Hepatocyte (in vitro differentiated cells): Measurements from ENCODE around the gene ABCB8. TPM values are rescaled to one million over a fixed set of nuclear protein-coding genes. Genes with fewer than 3 reads are reported as not detected.

Experiments used
- DNase-seq: peaks from one replicate; pipeline ENCODE4 v3.0.0-alpha.2; 2016; ENCODE audit warnings: low spot score
- H2AFZ ChIP-seq: fragments of 200-600 bp; sonication (generic); 2 replicates; pipeline ENCODE4 v1.6.0; 2016; ENCODE audit warnings: antibody characterized with exemption, mild to moderate bottlenecking
- H3K27ac ChIP-seq: fragments of 200-600 bp; sonication (generic); 2 replicates; pipeline ENCODE4 v1.5.1; 2016; ENCODE audit warnings: mild to moderate bottlenecking
- H3K27me3 ChIP-seq: fragments of 200-600 bp; sonication (generic); 2 replicates; pipeline ENCODE4 v1.6.1; 2016
- H3K36me3 ChIP-seq: fragments of 200-600 bp; sonication (generic); replicated peaks from 2 replicates; pipeline ENCODE4 v1.5.1; 2016; ENCODE audit warnings: low read depth; ENCODE audit not compliant: insufficient read depth
- H3K4me1 ChIP-seq: fragments of 200-600 bp; sonication (generic); 2 replicates; pipeline ENCODE4 v1.5.1; 2016; ENCODE audit warnings: mild to moderate bottlenecking, moderate library complexity; ENCODE audit not compliant: insufficient read depth
- H3K4me2 ChIP-seq: fragments of 200-600 bp; sonication (generic); 2 replicates; pipeline ENCODE4 v1.6.0; 2016
- H3K4me3 ChIP-seq: fragments of 200-600 bp; sonication (generic); 2 replicates; pipeline ENCODE4 v1.5.1; 2016; ENCODE audit warnings: mild to moderate bottlenecking
- H3K79me2 ChIP-seq: fragments of 200-600 bp; sonication (generic); 2 replicates; pipeline ENCODE4 v1.6.0; 2017; ENCODE audit warnings: mild to moderate bottlenecking
- H3K9me2 ChIP-seq: fragments of 200-600 bp; sonication (generic); replicated peaks from 2 replicates; pipeline ENCODE4 v1.6.0; 2017; ENCODE audit warnings: mild to moderate bottlenecking; ENCODE audit not compliant: insufficient read depth
- H3K9me3 ChIP-seq: fragments of 200-600 bp; sonication (generic); 2 replicates; pipeline ENCODE4 v1.5.1; 2016; ENCODE audit warnings: low read depth, mild to moderate bottlenecking
- H4K20me1 ChIP-seq: fragments of 200-600 bp; sonication (generic); 2 replicates; pipeline ENCODE4 v1.6.0; 2016; ENCODE audit warnings: mild to moderate bottlenecking; ENCODE audit not compliant: insufficient read depth, poor library complexity, severe bottlenecking
- EZH2 ChIP-seq: fragments of 200-600 bp; sonication (generic); IDR thresholded peaks from 2 replicates; pipeline ENCODE4 v1.6.1; 2016; ENCODE audit warnings: antibody characterized with exemption, mild to moderate bottlenecking, borderline replicate concordance
- EZH2phosphoT487 ChIP-seq: fragments of 200-600 bp; sonication (generic); IDR thresholded peaks from one replicate; pipeline ENCODE4 v1.6.1; 2018; ENCODE audit warnings: antibody characterized with exemption, mild to moderate bottlenecking, low read depth, moderate library complexity; ENCODE audit not compliant: unreplicated experiment, severe bottlenecking
- WGBS: methylation state at CpG from one replicate; pipeline ENCODE4 v1.1.6; 2016; ENCODE audit warnings: low lambda C conversion rate; ENCODE audit errors: missing lambda C conversion rate; 5-methylcytosine and 5-hydroxymethylcytosine counted together
- polyA plus RNA-seq: library from polyadenylated mRNA; unstranded; fragments of >200 nt; fragmentation: Nextera tagmentation; extraction: Ambion mirVana; gene quantifications from 2 replicates; pipeline ENCODE4 v1.2.1, GENCODE V29; 2016
- total RNA-seq: library from RNA; depleted of rRNA; stranded (reverse); fragments of >200 nt; gene quantifications from 2 replicates; pipeline ENCODE4 v1.2.3, GENCODE V29; 2014
- TF ChIP-seq, protein P1 (sequence below): fragments of 200-600 bp; sonication (generic); IDR thresholded peaks from 2 replicates; pipeline ENCODE4 v1.5.1; 2016; ENCODE audit warnings: antibody characterized with exemption, mild to moderate bottlenecking; ENCODE audit not compliant: poor library complexity

ABCB8 gene
- total and polyA plus RNA-seq, 2 experiments from 2014 or later: 24.4 to 32.6 TPM

DNA sequence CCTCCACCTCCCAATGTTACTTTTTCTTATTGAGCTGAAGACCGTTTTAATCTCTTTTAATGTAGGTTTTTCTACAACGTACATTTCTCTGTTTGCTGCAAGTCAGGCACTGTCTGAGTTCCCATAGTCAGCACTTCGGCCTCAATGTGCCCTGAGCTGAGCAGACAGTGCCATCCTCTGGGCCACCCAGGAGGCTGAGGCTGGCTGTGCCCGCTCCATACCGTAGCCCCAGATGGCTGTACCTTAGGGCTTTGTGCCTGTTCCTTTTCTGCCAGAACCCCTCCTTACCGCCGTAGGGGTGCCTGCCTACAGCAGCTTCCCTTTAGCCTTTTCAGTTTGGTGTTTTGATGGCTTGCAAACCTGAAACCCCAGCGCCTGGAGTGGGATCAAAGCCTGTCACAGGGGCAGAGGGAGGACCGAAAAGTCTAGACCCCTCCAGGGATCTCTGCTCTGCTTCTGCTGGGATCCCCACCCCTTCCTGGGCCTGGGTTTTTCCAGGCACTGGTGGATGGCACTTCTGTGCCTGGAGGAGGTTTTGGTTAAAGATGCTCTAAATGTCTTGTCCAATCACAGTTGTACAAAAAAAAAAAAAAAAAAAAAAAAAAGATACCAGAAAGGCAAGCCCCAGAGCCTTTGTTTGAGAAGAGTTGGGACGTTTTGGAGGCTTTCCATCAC, 67.0 kb downstream of the ABCB8 start:
- Histone ChIP-seq H3K4me3 (no peak overlapping the region), H3K79me2 (peaks cover 96% of the 10 kb centered on the region), H4K20me1 (peaks cover 83% of the 10 kb centered on the region), H3K27me3 (no peaks in the 10 kb centered on the region), H3K36me3 (no peaks in the 10 kb centered on the region), H3K9me3 (no peaks in the 10 kb centered on the region), H3K4me1 (peaks cover 2% of the 10 kb centered on the region), H3K4me2 (no peak overlapping the region), H2AFZ (no peak overlapping the region), H3K9me2 (no peaks in the 10 kb centered on the region), H3K27ac (no peak overlapping the region)
- WGBS: 85% methylated on average over 10 of the region's 10 CpGs
- DNase-seq: no peak
- TF ChIP-seq, protein P1, sequence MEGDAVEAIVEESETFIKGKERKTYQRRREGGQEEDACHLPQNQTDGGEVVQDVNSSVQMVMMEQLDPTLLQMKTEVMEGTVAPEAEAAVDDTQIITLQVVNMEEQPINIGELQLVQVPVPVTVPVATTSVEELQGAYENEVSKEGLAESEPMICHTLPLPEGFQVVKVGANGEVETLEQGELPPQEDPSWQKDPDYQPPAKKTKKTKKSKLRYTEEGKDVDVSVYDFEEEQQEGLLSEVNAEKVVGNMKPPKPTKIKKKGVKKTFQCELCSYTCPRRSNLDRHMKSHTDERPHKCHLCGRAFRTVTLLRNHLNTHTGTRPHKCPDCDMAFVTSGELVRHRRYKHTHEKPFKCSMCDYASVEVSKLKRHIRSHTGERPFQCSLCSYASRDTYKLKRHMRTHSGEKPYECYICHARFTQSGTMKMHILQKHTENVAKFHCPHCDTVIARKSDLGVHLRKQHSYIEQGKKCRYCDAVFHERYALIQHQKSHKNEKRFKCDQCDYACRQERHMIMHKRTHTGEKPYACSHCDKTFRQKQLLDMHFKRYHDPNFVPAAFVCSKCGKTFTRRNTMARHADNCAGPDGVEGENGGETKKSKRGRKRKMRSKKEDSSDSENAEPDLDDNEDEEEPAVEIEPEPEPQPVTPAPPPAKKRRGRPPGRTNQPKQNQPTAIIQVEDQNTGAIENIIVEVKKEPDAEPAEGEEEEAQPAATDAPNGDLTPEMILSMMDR: no peak
- TF ChIP-seq EZH2 (no peak), EZH2phosphoT487 (no peak)

DNA sequence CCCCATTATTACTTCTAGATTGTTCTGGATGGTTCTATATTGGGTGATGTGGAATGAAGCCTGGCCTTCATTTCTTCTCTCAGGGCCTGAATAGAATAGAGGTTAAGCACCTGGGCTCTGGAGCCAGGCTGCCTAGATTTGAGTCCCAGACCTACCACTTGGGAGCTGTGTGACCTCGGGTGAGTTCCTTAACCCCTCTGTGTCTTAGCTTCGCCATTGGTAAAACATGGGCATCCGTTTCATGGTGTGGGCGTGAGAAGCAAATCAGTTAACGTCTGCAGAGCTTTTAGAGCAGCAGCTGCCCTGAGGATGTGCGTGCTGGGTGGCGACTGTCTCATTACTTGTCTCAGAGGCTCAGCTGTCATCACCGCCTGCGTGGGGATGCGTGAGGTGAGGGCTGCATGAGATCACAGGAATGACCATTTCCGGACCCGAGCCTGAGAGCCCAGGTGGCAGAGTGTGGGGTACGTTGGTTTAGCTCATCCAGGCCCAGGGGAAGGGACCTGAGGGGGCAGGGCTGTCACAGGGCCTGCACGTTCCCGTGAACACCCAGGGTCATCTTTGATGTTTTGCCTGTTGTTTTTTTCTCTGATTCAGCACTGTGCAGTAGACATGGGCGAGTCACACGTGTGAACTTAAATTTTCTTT, 67.7 kb downstream of the ABCB8 start:
- peaks cover 84% of the 10 kb centered on the region for H4K20me1 ChIP-seq
- peaks cover 96% of the 10 kb centered on the region for H3K79me2 ChIP-seq
- H3K4me1 ChIP-seq: no peaks in the 10 kb centered on the region
- H3K9me3 ChIP-seq: no peaks in the 10 kb centered on the region
- no peaks in the 10 kb centered on the region for H3K9me2 ChIP-seq
- 90% methylated on average over 17 of the region's 17 CpGs for WGBS
- no peak overlapping the region for H3K27ac ChIP-seq
- no peak overlapping the region for H3K4me3 ChIP-seq
- H3K4me2 ChIP-seq: no peak overlapping the region
- no peak overlapping the region for H2AFZ ChIP-seq
- H3K27me3 ChIP-seq: no peaks in the 10 kb centered on the region
- no peaks in the 10 kb centered on the region for H3K36me3 ChIP-seq
- DNase-seq: no peak
- TF ChIP-seq, protein P1: no peak
- no peak for TF ChIP-seq EZH2
- no peak for TF ChIP-seq EZH2phosphoT487

Other genes with a start within 250 kb of the ABCB8 start
- 200 and 263 TPM in 2 replicates for gene TMEM176B, start 228.1 kb upstream of the ABCB8 start, total RNA-seq
- gene TMEM176B, start 228.1 kb upstream of the ABCB8 start, polyA plus RNA-seq: 175 and 204 TPM in 2 replicates
- 202 and 224 TPM in 2 replicates for gene TMEM176A, start 227.7 kb upstream of the ABCB8 start, total RNA-seq
- 242 and 343 TPM in 2 replicates for gene TMEM176A, start 227.7 kb upstream of the ABCB8 start, polyA plus RNA-seq
- 4.7 and 9.1 TPM in 2 replicates for gene AOC1, start 175.9 kb upstream of the ABCB8 start, total RNA-seq
- 5.9 and 6.6 TPM in 2 replicates for gene AOC1, start 175.9 kb upstream of the ABCB8 start, polyA plus RNA-seq
- 8.4 and 9.4 TPM in 2 replicates for gene KCNH2, start 50.1 kb upstream of the ABCB8 start, total RNA-seq
- 9.1 and 11.3 TPM in 2 replicates for gene KCNH2, start 50.1 kb upstream of the ABCB8 start, polyA plus RNA-seq
- 8.1 and 9.8 TPM in 2 replicates for gene NOS3, start 37.4 kb upstream of the ABCB8 start, total RNA-seq
- 15.3 and 17.4 TPM in 2 replicates for gene NOS3, start 37.4 kb upstream of the ABCB8 start, polyA plus RNA-seq
- gene ATG9B, start 4.0 kb upstream of the ABCB8 start, total RNA-seq: 0.64 and 0.80 TPM in 2 replicates
- gene ATG9B, start 4.0 kb upstream of the ABCB8 start, polyA plus RNA-seq: 2.4 and 13.2 TPM in 2 replicates
- 2.9 and 4.5 TPM in 2 replicates for gene ASIC3, start 20.1 kb downstream of the ABCB8 start, total RNA-seq
- gene ASIC3, start 20.1 kb downstream of the ABCB8 start, polyA plus RNA-seq: 2.1 and 7.0 TPM in 2 replicates
- 15.2 and 17.4 TPM in 2 replicates for gene CDK5, start 29.4 kb downstream of the ABCB8 start, total RNA-seq
- gene CDK5, start 29.4 kb downstream of the ABCB8 start, polyA plus RNA-seq: 29.4 and 39.4 TPM in 2 replicates
- 153 and 188 TPM in 2 replicates for gene SLC4A2, start 31.1 kb downstream of the ABCB8 start, total RNA-seq
- gene SLC4A2, start 31.1 kb downstream of the ABCB8 start, polyA plus RNA-seq: 167 and 175 TPM in 2 replicates
- gene FASTK, start 52.4 kb downstream of the ABCB8 start, total RNA-seq: 105 and 107 TPM in 2 replicates
- 193 and 202 TPM in 2 replicates for gene FASTK, start 52.4 kb downstream of the ABCB8 start, polyA plus RNA-seq
- gene TMUB1, start 55.0 kb downstream of the ABCB8 start, total RNA-seq: 40.5 and 45.0 TPM in 2 replicates
- 83.1 and 91.9 TPM in 2 replicates for gene TMUB1, start 55.0 kb downstream of the ABCB8 start, polyA plus RNA-seq
- 23.7 and 44.0 TPM in 2 replicates for gene AGAP3, start 58.0 kb downstream of the ABCB8 start, total RNA-seq
- 56.7 and 63.5 TPM in 2 replicates for gene AGAP3, start 58.0 kb downstream of the ABCB8 start, polyA plus RNA-seq
- gene GBX1, start 139.2 kb downstream of the ABCB8 start, total RNA-seq: not detected in 2 replicates
- gene GBX1, start 139.2 kb downstream of the ABCB8 start, polyA plus RNA-seq: not detected in 2 replicates
- not detected in 2 replicates for gene ASB10, start 158.8 kb downstream of the ABCB8 start, total RNA-seq
- gene ASB10, start 158.8 kb downstream of the ABCB8 start, polyA plus RNA-seq: not detected in 2 replicates
- gene H2BK1, start 182.0 kb downstream of the ABCB8 start, total RNA-seq: not detected in 2 replicates
- gene H2BK1, start 182.0 kb downstream of the ABCB8 start, polyA plus RNA-seq: not detected in 2 replicates
- 35.3 and 35.8 TPM in 2 replicates for gene ABCF2, start 198.8 kb downstream of the ABCB8 start, total RNA-seq
- 25.6 and 32.9 TPM in 2 replicates for gene ABCF2, start 198.8 kb downstream of the ABCB8 start, polyA plus RNA-seq
- 36.9 and 51.0 TPM in 2 replicates for gene CHPF2, start 204.0 kb downstream of the ABCB8 start, total RNA-seq
- 68.2 and 70.0 TPM in 2 replicates for gene CHPF2, start 204.0 kb downstream of the ABCB8 start, polyA plus RNA-seq
- gene SMARCD3, start 220.2 kb downstream of the ABCB8 start, total RNA-seq: 38.0 and 42.4 TPM in 2 replicates
- 73.1 and 111 TPM in 2 replicates for gene SMARCD3, start 220.2 kb downstream of the ABCB8 start, polyA plus RNA-seq